Gastrocnemius medialis (tissue), 4 donors: ENCODE data around the gene SRPX. TPM values are rescaled to one million over a fixed set of nuclear protein-coding genes. Genes with fewer than 3 reads are reported as not detected.

Source experiments
- ATAC-seq, 2 donors: fragments of 150-250 bp; one replicate each; pipeline ENCODE4 v1.9.1; 2016
- DNase-seq, 2 donors: peaks; one replicate each; pipeline ENCODE4 v3.0.0-alpha.2; 2019
- H3K27ac ChIP-seq, 4 donors: fragments of 200-600 bp; sonication (generic); 1 replicate in 1 of 4; 2 replicates in 3 of 4; pipeline ENCODE4 v1.5.1; 2016 to 2018; ENCODE audit warnings: mild to moderate bottlenecking in 2 of 4, moderate library complexity in 1 of 4
- H3K27me3 ChIP-seq, 3 donors: fragments of 200-600 bp; sonication (generic) in 2 of 3; 1 replicate in 1 of 3; 2 replicates in 2 of 3; pipeline versions ENCODE4 v1.5.1 to v1.6.0; 2016 to 2019; ENCODE audit warnings: mild to moderate bottlenecking in 1 of 3, moderate library complexity in 1 of 3
- H3K36me3 ChIP-seq, 2 donors: fragments of 200-600 bp; sonication (generic) in 1 of 2; one replicate each; pipeline ENCODE4 v1.5.1; 2017 to 2018
- H3K4me1 ChIP-seq, 2 donors: fragments of 200-600 bp; sonication (generic) in 1 of 2; one replicate each; pipeline ENCODE4 v1.5.1; 2016 to 2017; ENCODE audit warnings: mild to moderate bottlenecking in 2 of 2
- H3K4me3 ChIP-seq, 4 donors: fragments of 200-600 bp; sonication (generic) in 3 of 4; 1 replicate in 1 of 4; 2 replicates in 3 of 4; pipeline ENCODE4 v1.5.1; 2016 to 2019; ENCODE audit warnings: mild to moderate bottlenecking in 2 of 4
- H3K9me3 ChIP-seq, 3 donors: fragments of 200-600 bp; sonication (generic) in 2 of 3; 1 replicate in 1 of 3; 2 replicates in 2 of 3; pipeline ENCODE4 v1.5.1; 2016 to 2019
- CTCF ChIP-seq, 5 experiments: fragments of 450-650 bp in 3 of 5; fragments of 200-600 bp in 2 of 5; sonication (generic) in 2 of 5; IDR thresholded peaks in 4 of 5; conservative IDR thresholded peaks in 1 of 5; 1 replicate in 4 of 5; 2 replicates in 1 of 5; pipeline ENCODE4 v1.5.1; 2016 to 2019; ENCODE audit warnings: antibody characterized with exemption in 5 of 5, mild to moderate bottlenecking in 3 of 5, moderate library complexity in 3 of 5
- POLR2A ChIP-seq, 2 donors: fragments of 450-650 bp; IDR thresholded peaks; one replicate each; pipeline ENCODE4 v1.6.1; 2017; ENCODE audit warnings: antibody characterized with exemption in 2 of 2, mild to moderate bottlenecking in 2 of 2, moderate library complexity in 2 of 2
- in situ Hi-C, 4 donors: fragments of 200-750 bp; cut with MboI; loops; one replicate each; pipeline versions ENCODE4 v1.15.0 to v1.8.0; 2017; ENCODE audit warnings: low sequenced_read_pairs in 4 of 4
- intact Hi-C: fragments of 100-400 bp; cut with DNase I; formaldehyde crosslinking; loops from one replicate; pipeline ENCODE4 v1.15.1; 2023; ENCODE audit warnings: low total_unique reads
- total RNA-seq, 4 donors: library from RNA; depleted of rRNA; stranded (reverse); fragments of >200 nt; gene quantifications; one replicate each; pipeline versions ENCODE4 v1.1.0 to v1.2.3, GENCODE V29; 2016

The SRPX gene
- total RNA-seq, 4 donors from 2014 or later, result 8.6 to 48.3 (median 36.6) TPM

- ATAC-seq (peak in 1 of 2 donors; percentile 47), DNase-seq (no peak)
- peaks cover 0 to 27% (median 9%) of the 10 kb centered on the region in 3 donors for H3K27me3 ChIP-seq
- TF ChIP-seq POLR2A (IDR thresholded peaks at IDR 0.05) (no peak), CTCF (IDR thresholded peaks at IDR 0.05 in 4 of 5, conservative IDR thresholded peaks at IDR 0.05 in 1 of 5) (no peak)
- no peaks in the 10 kb centered on the region for H3K9me3 ChIP-seq
- H3K36me3 ChIP-seq, result no peaks in the 10 kb centered on the region
- in situ Hi-C loops (no loop called here), intact Hi-C loops (no loop called here)
- peak overlapping the region in 2 of 4 donors; percentile 31 to 46 for H3K4me3 ChIP-seq
- no peak overlapping the region for H3K27ac ChIP-seq
- no peaks in the 10 kb centered on the region for H3K4me1 ChIP-seq
Observed at GRCh38 chrX:38221391-38221929, 789 bp upstream of the SRPX start.

DNA sequence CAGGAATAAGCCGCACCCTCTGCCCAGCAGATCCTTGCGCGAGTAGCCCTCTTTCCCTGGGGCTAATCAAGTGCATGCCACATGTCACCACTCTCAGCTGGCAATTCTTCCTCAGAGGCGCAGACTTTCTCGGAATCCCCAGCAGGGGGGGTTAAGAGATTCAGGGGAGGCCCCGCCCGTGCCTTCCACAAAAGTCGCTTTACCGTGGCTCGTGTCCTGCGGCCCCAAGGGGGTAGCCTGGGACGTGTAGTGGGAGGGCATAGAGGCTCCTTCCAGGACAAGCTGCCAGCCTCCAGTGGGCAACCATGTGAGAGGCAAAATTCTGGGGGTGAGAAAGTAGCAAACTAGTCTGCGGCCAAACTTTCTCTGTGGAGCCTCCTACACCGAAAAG lies 652 bp downstream of the SRPX start:
- ATAC-seq, result no peak
- no peaks in the 10 kb centered on the region for H3K36me3 ChIP-seq
- TF ChIP-seq POLR2A (IDR thresholded peaks at IDR 0.05) (no peak), CTCF (IDR thresholded peaks at IDR 0.05 in 4 of 5, conservative IDR thresholded peaks at IDR 0.05 in 1 of 5) (no peak)
- peak overlapping the region in 1 of 4 donors; percentile 10 for H3K27ac ChIP-seq
- no peaks in the 10 kb centered on the region for H3K4me1 ChIP-seq
- no peak for DNase-seq
- no peaks in the 10 kb centered on the region for H3K9me3 ChIP-seq
- H3K4me3 ChIP-seq, result peak overlapping the region; percentile 31 to 46 (median 46)
- H3K27me3 ChIP-seq, result peaks cover 0 to 27% (median 9%) of the 10 kb centered on the region in 3 donors
- in situ Hi-C loops, result no loop called here
- intact Hi-C loops, result no loop called here

GRCh38 chrX:38216642-38217041 lies 4.0 kb downstream of the SRPX start:
- Histone ChIP-seq H3K9me3 (no peaks in the 10 kb centered on the region), H3K4me3 (no peak overlapping the region), H3K36me3 (no peaks in the 10 kb centered on the region), H3K27ac (no peak overlapping the region), H3K4me1 (no peaks in the 10 kb centered on the region), H3K27me3 (peaks cover 0 to 23% (median 9%) of the 10 kb centered on the region in 3 donors)
- TF ChIP-seq CTCF (IDR thresholded peaks at IDR 0.05 in 4 of 5, conservative IDR thresholded peaks at IDR 0.05 in 1 of 5) (no peak), POLR2A (IDR thresholded peaks at IDR 0.05) (no peak)
- DNase-seq (no peak), ATAC-seq (no peak)
- intact Hi-C loops (no loop called here), in situ Hi-C loops (no loop called here)

DNA sequence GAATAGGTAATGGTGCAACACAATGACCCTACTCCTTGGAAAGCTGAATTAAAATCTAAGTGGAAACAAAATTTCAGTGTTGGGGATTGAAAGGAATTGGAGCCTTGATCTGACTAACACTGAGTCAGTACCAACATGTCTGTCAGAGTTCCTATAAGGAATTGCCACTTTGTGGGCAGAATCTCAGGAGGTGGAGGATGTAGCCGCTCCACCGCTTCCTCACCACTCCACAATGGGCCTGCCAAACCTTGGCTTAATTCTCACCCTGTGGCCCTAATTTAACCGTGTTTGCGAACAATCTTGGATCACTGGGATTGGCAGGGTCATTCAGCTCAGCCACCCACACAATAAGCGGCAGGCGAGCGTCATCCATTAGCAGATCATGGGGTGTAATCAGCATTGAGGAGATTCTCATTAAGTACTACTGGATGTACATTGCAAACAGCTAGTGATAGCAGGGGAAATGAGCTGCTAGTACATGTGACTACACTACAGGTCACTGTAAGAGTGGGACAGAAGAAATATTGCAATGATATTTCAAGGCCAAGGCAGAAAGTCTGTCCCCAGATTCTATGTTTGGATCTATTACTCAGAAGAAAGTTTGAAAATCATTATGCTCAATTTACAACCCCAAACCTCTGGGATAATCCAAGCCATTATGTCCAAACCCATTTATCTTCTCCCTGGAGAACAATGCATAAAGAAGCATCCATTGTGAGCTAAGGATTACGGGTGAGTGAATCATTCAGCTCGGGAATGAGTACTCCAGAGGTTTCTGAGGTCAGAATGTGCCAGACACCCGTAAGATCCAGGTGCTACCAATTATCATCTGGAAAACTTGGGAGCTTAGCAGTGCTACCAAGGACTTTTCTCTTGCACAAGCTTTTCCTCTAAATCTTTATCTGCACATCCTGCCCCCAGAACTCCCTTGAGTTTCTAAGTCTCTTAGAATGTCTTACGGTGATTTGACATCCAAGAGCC lies 5.8 kb downstream of the SRPX start:
- TF ChIP-seq CTCF (IDR thresholded peaks at IDR 0.05 in 4 of 5, conservative IDR thresholded peaks at IDR 0.05 in 1 of 5), result no peak
- no peak for TF ChIP-seq POLR2A (IDR thresholded peaks at IDR 0.05)
- Histone ChIP-seq H3K36me3 (no peaks in the 10 kb centered on the region), H3K4me1 (no peaks in the 10 kb centered on the region), H3K27ac (no peak overlapping the region), H3K27me3 (peaks cover 0 to 14% (median 3%) of the 10 kb centered on the region in 3 donors), H3K4me3 (no peak overlapping the region), H3K9me3 (no peaks in the 10 kb centered on the region)
- in situ Hi-C loops (no loop called here), intact Hi-C loops (no loop called here)
- DNase-seq (peak in 1 of 2 donors; percentile 28), ATAC-seq (peak; percentile 62 to 63)
